VCaP (cell line): Measurements from ENCODE around the gene MUS81.

Source experiments
- H3K27ac ChIP-seq: fragments of 450-650 bp; 2 replicates; pipeline ENCODE4 v1.5.1; 2017
- TF ChIP-seq, protein P1 (sequence below): fragments of 450-650 bp; conservative IDR thresholded peaks from 2 replicates; pipeline ENCODE4 v1.5.1; 2017; ENCODE audit warnings: mild to moderate bottlenecking, moderate library complexity

Gene MUS81

GRCh38 chr11:65859095-65859811 is 980 bp upstream of the MUS81 start:
- H3K27ac ChIP-seq = peak overlapping the region; percentile 100
- TF ChIP-seq, protein P1, sequence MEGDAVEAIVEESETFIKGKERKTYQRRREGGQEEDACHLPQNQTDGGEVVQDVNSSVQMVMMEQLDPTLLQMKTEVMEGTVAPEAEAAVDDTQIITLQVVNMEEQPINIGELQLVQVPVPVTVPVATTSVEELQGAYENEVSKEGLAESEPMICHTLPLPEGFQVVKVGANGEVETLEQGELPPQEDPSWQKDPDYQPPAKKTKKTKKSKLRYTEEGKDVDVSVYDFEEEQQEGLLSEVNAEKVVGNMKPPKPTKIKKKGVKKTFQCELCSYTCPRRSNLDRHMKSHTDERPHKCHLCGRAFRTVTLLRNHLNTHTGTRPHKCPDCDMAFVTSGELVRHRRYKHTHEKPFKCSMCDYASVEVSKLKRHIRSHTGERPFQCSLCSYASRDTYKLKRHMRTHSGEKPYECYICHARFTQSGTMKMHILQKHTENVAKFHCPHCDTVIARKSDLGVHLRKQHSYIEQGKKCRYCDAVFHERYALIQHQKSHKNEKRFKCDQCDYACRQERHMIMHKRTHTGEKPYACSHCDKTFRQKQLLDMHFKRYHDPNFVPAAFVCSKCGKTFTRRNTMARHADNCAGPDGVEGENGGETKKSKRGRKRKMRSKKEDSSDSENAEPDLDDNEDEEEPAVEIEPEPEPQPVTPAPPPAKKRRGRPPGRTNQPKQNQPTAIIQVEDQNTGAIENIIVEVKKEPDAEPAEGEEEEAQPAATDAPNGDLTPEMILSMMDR = no peak

GRCh38 chr11:65859812-65860277 is 388 bp upstream of the MUS81 start:
- H3K27ac ChIP-seq = peak overlapping the region; percentile 100
- TF ChIP-seq, protein P1 = no peak

DNA sequence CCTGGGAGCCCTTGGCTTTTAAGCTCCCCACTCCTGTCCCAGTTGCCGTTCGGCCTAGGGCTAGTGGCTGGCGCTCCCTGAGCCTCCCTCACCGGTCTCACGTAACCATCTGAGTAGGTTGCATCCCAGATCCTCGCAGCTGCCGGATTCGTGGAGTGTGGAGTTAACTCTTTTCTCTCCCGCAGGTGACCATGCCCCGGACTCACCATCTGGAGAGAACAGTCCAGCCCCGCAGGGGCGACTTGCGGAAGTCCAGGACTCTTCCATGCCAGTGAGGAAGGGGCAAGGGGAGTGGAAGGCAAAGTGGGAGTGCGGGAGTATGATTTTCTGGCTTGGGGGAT is 902 bp downstream of the MUS81 start:
- TF ChIP-seq, protein P1 = no peak
- peak overlapping the region; percentile 100 for H3K27ac ChIP-seq

DNA sequence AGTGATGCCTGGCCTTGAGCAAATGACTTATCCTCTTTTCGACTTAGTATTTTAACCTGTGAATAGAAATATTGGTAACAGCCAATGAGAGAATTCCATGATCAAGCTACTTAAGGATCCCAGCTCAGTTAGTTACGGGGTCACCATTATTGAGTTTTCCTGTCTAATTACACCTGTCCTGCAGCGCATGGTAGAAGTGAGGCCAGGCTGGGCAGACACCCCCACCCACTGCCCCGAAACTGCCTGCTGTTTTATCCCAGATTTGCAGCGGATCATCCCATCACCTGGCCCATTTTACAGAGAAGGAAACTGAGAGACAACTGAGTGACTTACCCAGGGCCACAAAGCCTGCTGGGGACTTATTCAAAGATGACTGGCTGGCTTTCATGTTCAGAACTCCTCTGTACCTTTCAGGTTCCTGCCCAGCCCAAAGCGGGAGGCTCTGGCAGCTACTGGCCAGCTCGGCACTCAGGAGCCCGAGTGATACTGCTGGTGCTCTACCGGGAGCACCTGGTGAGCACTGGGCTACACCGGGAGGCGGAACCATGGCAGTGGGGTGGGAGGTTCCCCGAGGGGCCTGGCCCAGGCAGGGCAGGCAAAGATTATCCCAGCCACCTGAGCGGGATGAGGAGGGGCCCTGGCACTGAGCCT is 1.4 kb downstream of the MUS81 start:
- TF ChIP-seq, protein P1 = no peak
- H3K27ac ChIP-seq = peak overlapping the region; percentile 100

DNA sequence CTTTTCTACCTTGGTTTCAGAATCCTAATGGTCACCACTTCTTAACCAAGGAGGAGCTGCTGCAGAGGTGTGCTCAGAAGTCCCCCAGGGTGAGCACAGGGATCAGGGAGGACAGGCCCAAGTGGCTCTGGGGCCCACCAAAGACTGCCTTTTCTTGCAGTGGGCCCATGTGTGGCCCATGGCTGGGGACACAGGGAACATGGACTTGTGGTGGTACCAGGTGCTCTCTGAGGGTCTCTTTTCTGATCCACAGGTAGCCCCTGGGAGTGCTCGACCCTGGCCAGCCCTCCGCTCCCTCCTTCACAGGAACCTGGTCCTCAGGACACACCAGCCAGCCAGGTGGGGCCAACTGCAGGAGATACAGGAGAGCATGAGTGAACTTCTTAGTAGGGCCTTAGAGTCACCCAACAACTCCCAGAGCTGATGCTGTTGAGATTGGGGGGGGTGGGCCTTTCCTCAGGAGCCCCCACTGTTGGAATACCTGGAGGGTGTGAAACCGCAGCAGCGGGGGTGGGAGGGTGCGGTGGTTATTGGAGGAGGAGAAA is 2.0 kb downstream of the MUS81 start:
- H3K27ac ChIP-seq = peak overlapping the region; percentile 100
- TF ChIP-seq, protein P1 = no peak

GRCh38 chr11:65862941-65863888 is 3.0 kb downstream of the MUS81 start:
- peak overlapping the region; percentile 100; the same call in 1 of the 2 replicates for H3K27ac ChIP-seq
- TF ChIP-seq, protein P1 = no peak
